ENCODE measurements around the gene RFX3.

The RFX3 gene

DNA sequence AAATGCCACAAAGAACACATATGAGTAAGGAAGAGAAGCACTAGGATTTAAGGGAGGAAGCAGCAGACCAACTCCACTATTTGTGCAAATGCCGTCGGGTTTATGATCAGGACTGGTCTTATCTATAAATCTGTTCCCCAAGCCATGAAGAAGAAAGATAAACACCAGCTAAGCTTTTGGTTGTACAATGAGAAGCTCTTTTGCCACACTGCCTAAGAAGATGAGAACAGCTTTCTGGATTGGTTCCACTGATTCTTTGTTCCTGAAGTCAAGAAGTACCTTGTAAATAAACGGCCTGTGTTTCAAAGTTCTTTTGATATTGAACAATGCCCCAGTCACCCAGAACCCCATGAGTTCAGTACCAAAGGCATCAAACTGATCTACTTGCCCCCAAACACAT is 93.9 kb downstream of the RFX3 start:
- DNase-seq = no peak

DNA sequence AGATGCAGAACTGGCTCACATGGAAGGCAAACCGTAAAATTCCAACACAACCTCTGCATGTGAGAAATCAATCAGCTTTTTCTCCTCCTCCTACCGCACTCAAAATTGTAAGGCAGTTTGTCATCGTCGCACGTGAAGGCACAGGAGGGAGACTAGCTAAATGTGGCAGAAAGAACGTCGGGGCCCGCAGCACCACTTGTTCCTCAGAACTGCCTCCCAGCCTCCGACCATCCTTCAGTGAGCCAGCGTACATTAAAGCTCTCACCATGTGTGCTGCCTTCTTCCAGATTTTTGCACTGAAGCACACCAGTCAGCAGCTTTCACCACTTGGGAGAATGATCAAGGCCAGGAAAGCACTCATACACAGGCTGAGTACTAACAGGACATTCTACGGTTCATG is 105.9 kb downstream of the RFX3 start:
- no peak for DNase-seq

DNA sequence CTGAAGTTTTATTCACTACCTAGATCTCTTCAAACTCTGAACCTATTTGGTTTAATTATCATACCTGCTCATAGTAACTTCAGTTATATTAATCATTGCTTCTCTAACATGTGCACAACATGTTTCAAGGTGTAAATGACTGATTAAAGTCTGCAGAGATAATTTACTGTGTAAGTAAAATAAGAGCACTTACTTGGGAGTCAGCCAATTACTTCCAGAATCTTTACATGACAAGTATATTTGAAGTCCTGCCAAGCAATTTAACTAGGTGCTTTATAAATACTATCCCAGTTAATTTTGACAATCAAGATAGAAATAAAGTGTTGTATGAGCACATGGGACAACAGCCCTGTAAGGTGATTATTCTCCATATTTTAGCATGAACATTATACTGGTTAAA is 109.9 kb downstream of the RFX3 start:
- no peak for DNase-seq

DNA sequence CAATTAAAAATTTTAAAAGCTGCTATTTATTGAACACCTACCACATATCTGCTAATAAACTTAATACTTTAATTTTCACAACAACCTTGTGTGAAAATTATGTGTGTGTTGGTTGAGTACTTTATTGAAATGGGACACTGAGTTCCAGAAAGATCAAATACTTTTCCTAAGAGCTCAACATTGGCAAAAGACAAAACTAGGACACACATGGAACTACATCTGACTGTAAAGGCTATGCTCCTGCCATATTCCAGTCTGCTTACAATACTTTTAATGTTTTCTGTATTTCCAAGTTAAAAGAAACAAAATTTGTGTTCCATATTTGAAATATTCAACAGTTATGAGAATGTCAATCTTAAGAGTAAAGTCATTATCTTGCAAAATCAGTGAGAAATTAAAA is 111.8 kb downstream of the RFX3 start:
- no peak for DNase-seq

DNA sequence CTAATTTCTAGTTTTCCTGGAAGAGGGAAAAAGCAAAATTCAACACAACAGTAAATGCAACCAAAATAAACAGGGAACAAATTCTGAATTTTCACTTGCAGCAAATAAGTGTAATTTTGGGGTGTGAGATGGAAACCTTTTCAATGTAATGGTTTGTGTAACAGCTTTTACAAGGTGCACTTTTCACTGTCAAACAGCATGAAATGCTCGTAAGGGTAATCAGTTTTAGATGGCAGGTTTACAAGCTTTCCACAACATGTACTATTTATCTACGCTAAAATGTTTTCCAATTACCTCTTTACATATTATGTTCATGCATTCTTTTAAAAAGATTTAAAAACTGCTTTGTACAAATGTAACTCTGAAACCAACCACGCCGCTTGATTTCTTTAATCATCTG is 115.3 kb downstream of the RFX3 start:
- DNase-seq = no peak

DNA sequence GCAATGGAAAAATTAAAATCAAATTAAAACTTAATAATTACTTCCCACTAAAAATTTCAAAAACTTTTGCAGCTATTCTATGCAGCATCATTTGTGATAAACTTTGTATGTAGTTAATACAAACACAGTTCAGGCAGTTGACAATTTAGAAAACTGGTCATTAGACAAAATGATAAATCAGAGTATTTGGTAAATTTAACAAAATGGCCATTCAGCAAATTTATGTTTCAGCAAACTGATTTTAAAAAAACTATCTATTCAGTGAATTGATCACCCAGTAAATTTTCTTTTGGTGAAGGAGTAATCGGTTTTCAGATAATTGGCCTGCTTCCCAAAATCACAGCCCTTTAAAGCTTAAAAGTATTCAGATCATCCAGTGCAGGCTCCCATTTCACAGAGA is 116.3 kb downstream of the RFX3 start:
- DNase-seq = no peak

DNA sequence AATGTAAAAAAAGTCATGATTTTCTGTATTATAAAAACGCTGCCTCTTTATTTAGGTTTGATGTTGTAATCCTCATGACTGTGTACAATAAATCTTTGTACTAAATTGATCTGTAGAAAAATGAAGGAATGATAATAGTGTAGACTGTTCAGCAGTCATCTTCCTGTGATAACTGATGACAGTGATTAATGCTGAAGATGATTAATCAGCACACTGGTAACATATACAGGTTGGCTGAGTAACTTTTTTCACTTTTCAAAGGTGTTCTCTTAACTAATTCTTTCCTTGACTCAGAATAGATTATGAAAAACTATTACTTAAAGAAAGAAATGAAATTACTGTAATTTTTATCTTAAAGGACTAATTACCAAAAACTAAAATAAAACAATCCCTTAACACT is 122.5 kb downstream of the RFX3 start:
- DNase-seq = no peak

DNA sequence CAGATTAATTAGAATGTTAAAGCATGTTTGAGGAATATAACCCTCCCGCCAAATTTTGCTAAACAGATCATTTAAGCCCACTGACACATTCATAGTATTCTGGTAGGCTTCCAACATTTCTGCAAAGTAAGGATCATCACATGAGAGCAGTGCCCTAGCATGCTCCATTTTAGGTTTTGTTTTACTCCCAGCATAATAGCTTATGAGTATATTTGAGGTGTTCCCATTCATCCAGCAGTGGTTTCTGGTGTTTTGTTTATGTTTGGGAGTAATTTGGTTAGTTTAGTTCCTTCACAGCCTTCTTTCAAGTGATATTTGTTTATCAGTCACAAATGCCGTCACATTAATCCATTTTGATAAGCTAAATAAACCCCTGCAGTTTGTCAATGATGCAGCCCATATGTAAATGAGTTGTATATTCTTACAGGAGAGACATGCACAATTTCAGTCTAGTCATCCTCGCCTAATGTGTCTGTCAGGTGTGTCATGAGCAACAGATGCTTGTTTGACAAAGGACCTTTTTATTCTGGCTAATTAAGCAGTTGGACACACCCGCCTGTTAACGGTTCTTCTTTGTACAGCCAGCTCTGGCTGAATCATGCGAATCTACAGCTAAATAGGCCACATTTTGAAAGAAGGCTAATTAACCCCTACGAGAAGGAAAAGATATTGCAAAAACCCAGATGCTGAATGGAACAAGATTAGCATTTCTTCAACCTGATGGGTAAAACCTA is 124.4 kb downstream of the RFX3 start:
- peak; percentile 2 for DNase-seq

DNA sequence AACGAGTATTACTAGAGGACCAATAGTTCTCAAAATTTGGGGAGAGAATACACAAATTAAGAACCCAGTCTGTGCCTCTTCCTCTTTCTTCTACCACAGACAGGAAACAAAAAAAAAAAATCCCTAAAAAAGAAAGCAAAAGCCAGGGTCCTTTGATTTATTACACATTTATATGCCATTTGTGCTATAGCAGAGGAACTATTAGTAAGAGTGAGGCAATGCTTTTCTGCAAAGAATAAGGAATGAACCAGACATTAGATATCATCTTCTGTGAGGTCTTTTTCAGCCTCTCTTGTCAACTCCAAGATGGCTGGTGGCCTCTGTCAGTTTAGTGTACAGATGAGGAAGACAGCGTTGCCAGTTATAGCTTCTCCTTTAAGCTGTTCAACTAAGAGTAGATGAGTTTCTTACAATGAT is 127.6 kb downstream of the RFX3 start:
- DNase-seq = peak; percentile 92

DNA sequence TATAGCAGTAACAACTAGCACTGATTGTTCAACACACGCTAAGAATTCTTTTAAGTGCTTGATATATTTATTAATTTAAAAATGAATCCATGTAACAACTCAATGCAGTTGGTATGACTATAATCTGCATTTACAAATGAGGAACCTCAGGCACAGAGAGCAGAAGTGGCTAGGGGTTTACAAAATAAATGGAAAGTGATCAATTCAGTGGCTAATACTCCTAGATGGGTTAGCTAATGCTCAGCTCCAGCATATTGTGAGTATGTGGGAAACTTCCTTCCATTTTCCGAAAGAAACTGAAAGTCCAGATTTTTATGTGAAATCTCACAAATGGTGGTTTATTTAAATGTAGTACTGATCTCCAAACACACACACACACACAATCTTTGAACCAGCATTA is 128.0 kb downstream of the RFX3 start:
- peak; percentile 78 for DNase-seq

DNA sequence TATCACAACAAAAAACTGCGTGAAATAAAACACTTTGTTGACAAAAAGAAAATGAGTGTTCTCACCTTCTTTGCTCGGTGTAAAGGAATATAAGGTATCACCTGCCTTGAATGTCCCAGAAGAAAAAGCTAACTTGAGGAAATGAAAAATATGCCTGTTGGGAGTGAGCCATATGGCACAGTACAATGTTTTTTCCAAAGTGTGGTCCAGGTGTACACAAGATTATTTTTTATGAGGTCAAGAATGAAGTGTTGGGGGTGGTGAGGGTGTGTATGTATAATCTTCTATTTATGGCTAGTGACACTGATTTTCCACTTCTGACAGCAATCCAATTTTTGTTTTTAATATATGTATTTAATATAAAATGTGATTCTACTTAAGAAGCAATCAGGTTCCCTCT is 134.4 kb downstream of the RFX3 start:
- no peak for DNase-seq

DNA sequence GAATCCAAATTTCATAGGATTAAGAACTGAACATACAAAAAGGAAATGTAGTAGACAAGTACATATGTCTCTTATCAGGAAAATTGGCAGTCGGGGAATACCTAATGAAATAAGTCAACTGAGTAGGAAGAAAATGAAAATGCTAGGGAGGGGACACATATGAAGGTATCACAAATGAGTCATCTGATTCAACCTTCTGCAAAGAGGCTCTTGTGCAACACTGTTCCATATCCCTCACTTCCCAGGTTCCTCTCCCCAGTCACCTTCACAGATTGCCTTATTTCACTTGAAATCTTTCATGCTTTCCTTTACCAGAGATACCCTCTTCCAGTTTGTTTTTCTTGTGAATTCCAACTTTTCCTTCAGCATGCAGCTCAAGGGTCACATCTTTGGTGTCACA is 139.0 kb downstream of the RFX3 start:
- no peak for DNase-seq

DNA sequence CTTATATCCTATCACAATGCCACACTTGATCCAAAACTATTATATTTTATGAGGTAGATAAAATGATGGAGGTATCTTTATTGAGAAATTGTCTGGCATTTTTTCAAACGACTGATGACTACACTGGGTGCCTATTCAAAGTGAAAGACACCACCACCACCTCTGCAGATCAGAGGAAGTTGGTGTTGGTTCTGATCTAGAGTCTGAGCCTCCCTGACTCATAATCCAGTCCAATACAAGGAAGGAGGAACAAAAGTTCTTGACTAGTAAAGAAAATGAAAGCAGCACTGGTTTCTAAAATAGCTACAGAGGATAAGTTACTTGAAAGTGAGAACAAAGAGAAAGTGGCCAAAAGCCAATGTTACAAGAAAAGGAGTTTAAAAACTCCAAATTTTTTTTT is 139.9 kb downstream of the RFX3 start:
- DNase-seq = peak; percentile 89

DNA sequence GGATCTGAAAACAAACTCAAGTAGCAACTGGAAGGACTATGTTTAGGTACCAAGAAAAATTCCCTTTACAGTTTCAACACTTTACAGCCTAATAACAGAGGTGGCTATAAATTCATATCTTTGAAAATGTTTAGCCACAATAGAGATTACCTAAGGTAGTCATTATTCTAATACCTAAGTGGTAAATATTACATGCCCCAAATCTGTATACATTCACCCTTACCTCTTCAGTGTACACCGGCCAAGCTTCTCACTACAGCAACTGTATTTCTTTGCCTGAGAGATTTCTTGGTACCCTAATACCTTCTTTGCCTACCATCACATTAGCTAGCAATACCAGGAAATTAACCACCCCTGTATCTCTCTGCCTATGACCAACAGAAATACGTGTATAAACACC is 154.0 kb downstream of the RFX3 start:
- peak; percentile 4 for DNase-seq

DNA sequence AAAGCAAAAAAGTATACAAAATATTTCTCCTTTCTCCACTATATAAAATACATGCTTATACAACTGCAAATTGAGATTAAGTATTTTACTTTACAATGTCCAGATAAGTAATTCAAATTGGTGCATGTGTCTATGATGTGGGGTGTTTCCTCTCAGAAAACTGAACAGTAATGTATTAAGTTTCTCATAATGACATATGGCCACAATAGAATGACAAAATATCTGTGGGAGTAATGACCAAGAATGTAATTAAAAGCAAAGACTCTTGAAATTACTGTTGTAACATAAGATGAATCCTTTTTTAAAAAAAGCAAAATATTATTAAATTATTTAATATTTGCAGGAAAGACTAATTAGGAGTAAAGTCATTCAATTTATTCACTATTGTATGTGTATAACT is 155.1 kb downstream of the RFX3 start:
- DNase-seq = no peak

DNA sequence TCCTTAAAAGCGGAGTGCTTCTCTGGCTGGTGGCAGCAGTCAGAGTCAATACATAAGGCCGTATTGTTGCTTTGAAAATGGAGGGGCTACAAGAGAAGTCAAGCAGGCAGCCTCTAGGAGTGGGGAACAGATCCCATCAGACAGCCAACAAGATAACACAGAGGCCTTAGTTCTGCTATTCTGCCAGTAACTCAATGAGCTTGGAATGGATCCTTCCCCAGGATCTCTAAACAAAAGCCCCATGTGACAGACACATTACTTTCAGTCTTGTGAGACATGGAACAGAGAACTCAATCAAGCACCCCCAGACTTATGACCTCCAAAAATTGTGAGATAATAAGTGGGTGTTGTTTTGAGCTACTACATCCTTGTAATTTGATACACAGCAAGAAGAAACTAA is 158.6 kb downstream of the RFX3 start:
- peak; percentile 18 for DNase-seq

DNA sequence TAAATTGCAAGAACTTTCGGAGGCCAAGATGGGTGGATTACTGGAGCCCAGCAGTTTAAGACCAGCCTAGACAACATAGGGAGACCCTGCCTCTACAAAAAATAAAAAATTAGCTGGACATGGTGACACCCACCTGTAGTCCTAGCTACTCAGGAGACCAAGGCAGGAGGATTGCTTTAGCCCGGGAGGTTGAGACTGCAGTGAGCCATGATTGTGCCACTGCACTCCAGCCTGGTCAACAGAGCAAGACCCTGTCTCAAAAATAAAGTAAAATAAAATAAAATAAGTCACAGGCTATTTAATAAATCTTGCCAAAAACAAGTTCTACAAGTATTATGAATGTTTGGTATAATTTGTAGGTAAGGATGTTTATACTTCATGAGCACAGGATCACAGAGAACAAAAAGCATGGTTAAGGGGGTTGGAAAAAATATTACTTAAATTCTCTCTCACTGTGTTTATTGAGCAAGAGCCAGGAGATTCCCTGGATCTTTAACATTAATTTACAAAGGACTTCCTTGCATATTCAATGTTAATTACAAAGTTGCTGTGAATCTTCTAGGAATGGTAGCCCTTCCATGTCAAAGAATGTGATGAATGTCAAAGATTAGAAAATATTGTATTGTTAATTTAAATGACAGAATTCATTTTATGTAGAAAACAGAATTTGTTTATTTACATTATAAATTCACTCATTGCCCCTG is 164.0 kb downstream of the RFX3 start:
- DNase-seq = no peak

DNA sequence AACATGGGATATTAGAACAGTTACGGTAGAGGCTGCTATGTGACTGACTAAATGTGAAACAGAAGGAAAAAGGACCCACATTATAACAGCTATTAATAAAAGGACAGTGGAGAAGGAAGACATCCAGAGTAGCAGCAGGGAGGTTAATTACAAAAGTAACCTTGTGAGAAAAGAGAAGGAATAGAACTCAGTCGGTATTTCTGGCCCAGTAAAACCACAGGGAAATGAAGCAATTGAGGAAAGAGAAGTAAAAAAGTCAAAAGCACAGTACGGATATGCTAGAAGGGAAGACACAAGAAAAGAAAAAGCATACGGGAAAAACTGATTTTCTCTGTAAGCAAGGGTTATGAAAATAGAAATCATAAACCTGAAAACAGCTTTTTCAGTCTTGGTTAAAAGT is 164.7 kb downstream of the RFX3 start:
- DNase-seq = peak; percentile 64

DNA sequence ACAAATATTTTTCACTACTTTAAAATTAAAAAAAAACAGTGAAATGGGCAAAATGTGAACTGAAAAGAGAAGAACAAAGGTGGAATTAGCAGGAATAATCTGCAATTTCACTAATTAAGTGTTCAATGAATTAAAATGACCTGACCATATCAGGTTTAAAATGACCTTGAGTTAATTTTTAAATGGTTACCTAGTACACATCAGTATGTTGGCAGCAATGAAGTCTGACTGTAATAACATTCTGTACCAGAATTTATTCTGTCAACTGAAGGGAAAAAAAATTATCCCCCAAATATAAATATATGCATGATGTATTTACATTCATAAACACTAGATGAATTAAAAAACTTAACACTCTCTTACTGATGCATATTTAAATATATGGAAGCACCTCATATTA is 165.6 kb downstream of the RFX3 start:
- DNase-seq = no peak

DNA sequence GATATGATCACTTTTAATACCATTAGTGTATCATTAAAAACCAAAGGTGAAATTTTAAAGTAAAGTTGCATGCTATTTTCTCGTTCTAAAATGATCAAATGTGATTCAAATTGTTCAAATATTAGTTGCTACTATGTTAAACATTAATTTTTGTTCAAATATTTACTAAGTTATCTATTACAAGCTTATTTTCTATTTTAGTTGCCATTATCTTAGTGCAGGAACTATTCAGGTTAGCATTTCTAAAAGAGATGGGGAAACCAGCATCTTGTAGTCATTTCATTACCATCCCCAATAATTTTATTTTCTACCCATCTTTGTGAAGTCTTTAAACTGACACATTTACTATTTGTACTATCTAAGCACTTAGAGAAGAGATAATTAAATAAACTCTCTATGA is 166.0 kb downstream of the RFX3 start:
- no peak for DNase-seq

DNA sequence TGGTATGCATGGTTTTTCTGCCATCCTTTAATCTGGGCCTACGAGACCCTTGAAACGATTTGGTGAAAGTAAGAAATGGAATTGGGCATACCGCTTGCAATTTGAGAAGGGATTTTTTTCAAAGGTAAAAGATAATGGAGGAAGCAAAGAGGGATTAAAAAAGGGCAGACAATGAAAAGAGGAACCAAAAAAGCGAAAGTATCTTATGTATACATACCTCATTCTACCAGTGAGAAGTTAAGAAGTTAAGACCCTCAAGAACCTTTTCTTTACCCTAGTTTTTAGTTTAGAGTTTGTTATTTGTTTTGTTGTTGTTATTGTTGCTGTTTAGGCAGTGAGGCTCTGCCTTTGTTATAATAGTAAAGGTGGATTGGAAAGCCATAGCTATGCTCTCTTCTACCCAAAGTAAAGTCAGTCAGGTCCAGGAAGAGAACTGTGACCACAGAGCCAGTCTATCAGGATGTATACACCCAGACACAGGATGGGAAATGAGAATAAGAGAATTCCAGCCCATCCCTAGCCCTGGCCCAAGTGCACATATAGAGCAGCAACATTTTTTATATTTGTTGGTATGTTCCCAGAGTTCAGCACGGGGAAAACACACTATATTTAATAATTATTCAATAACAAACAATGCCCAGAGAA is 166.6 kb downstream of the RFX3 start:
- no peak for DNase-seq

DNA sequence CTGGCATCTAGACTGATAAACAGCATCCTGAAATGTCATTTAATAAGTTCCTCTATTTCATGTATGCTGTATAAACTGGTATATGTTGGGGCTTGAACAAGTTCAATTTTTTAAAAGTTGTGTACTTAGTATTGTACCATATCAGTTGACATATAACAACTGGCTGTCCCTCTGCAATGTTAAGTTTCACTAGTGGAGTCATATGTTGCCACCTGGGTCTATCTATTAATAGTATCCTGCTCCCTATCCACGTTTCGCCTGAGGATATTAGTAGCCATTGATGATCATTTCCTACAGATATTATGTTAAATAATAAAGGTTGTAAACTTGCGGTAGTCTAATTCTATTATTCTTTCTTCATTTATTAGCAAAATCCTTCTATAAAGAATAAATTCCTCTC is 177.6 kb downstream of the RFX3 start:
- no peak for DNase-seq

DNA sequence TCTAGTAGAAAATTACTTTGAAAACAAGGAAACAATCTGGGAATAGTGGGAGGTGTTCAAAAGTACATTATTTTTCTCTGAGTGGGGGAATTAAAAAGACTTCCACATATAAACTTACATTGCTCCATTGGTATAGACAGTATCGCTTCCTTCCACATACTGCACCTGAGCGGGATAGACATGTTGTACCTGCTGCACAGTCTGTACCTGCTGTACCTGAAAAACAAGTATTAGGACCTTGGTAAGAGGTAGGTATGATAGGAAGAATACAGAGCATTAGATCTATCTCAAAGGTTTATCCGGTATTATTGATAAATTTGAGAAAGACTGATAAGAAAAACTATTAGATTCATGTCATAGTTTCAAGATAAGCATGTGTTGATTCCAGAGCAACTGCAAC is 179.3 kb downstream of the RFX3 start:
- no peak for DNase-seq

DNA sequence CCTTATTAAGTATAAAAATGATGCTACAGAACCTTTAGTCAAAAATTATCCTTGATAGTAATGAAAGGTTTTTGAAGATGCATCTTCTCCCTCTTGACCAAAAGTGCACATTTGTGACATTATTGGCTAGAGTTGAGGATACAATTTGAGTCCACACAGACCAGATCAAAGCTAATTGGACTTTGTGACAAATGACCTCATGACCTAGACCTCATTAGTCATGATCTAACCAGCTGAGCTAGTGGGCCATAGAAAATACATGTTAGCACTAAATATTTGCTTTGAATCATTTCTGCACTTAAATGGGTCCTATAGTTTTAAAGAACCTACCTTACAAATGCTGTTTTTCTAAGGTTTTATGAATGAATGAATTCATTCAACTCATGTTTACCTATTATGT is 182.1 kb downstream of the RFX3 start:
- DNase-seq = peak; percentile 8
